Measurements from ENCODE around the gene MAGT1. TPM values are rescaled to one million over a fixed set of nuclear protein-coding genes. Genes with fewer than 3 reads are reported as not detected.
A peak's percentile ranks its signal among the peaks of the same experiment; 100 is the strongest.
"Not testable (repeated sequence)": the region's sequence is repeated elsewhere in the genome, so short reads cannot be mapped to it uniquely, and the experiment has no call there.

MAGT1 gene
- total RNA-seq, 5 donors from 2014 or later (not counting 1 experiment from before 2014, with no cell fraction given), result 32.9 to 40.5 (median 35.5) TPM

GRCh38 chrX:77893713-77894112 lies 1.5 kb downstream of the MAGT1 start:
- H3K27me3 ChIP-seq (replicated peaks in 1 of 2; ENCODE audit: control insufficient read depth in 2 of 2, extremely low read depth in 1 of 2, insufficient read depth in 2 of 2, low read length in 1 of 2), result no peaks in the 10 kb centered on the region
- H3K4me3 ChIP-seq (ENCODE audit: control insufficient read depth in 1 of 2, extremely low read depth in 1 of 2, low read length in 1 of 2), result peak overlapping the region in 1 of 2 donors; percentile 78
- ChIA-PET POLR2A (no interaction called here), CTCF (interaction anchor here in 1 of 2 donors (1.5 kb wide), 1 partner anchor 132 kb away, joined by 3 read pairs; no protein-coding TSS in a partner anchor)
- no peak for ATAC-seq (replicated peaks in 1 of 4)
- H3K4me1 Mint-ChIP-seq, result peaks cover 30 to 38% (median 35%) of the 10 kb centered on the region in 3 donors
- no CpG with 5 or more reads among the region's 10 CpGs for WGBS (ENCODE audit: insufficient coverage)
- H3K9me3 Mint-ChIP-seq, result no peaks in the 10 kb centered on the region
- H3K4me3 Mint-ChIP-seq, result peak overlapping the region; percentile 13 to 97 (median 24)
- peaks cover 2 to 11% of the 10 kb centered on the region in 2 experiments for H3K4me1 ChIP-seq (ENCODE audit: control insufficient read depth in 1 of 2, extremely low read depth in 1 of 2, insufficient read depth in 2 of 2, low read length in 2 of 2)
- no peak for DNase-seq
- peaks cover 14% of the 10 kb centered on the region for H3K36me3 Mint-ChIP-seq
- H3K9me3 ChIP-seq, result no peaks in the 10 kb centered on the region
- peak overlapping the region; percentile 94 for H3K27ac ChIP-seq (ENCODE audit: low read length)
- no peak overlapping the region for H3K27ac Mint-ChIP-seq
- no peaks in the 10 kb centered on the region for H3K36me3 ChIP-seq (ENCODE audit: control insufficient read depth in 2 of 2, extremely low read depth in 1 of 2, insufficient read depth in 1 of 2, low read length in 1 of 2)
- peaks cover 0 to 4% of the 10 kb centered on the region in 2 donors for H3K27me3 Mint-ChIP-seq

DNA sequence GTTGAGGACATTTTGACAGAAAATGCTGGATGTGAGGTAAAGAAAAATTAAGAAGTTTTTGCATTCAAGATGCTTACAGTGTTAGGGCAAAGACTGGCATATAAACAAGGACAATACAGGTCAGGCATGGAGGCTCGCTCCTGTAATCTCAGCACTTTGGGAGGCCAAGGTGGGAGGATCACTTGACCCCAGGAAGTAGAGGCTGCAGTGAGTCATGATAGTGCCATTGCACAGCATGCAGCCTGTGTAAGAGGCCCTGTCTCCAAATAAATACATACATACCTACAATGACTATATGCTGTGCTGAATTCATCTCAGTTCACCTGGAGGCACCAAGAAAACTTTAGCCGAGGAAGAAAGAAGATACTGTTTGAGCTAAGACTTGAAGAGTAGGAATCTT lies 2.3 kb downstream of the MAGT1 start:
- no peaks in the 10 kb centered on the region for H3K9me3 Mint-ChIP-seq
- peak overlapping the region in 1 of 2 donors; percentile 73 for H3K27ac Mint-ChIP-seq
- H3K4me1 Mint-ChIP-seq, result peaks cover 30 to 40% (median 39%) of the 10 kb centered on the region in 3 donors
- Histone ChIP-seq H3K4me1 (ENCODE audit: control insufficient read depth in 1 of 2, extremely low read depth in 1 of 2, insufficient read depth in 2 of 2, low read length in 2 of 2) (peaks cover 2 to 8% of the 10 kb centered on the region in 2 experiments), H3K27ac (ENCODE audit: low read length) (no peak overlapping the region), H3K36me3 (ENCODE audit: control insufficient read depth in 2 of 2, extremely low read depth in 1 of 2, insufficient read depth in 1 of 2, low read length in 1 of 2) (no peaks in the 10 kb centered on the region), H3K9me3 (no peaks in the 10 kb centered on the region), H3K4me3 (ENCODE audit: control insufficient read depth in 1 of 2, extremely low read depth in 1 of 2, low read length in 1 of 2) (no peak overlapping the region), H3K27me3 (replicated peaks in 1 of 2; ENCODE audit: control insufficient read depth in 2 of 2, extremely low read depth in 1 of 2, insufficient read depth in 2 of 2, low read length in 1 of 2) (no peaks in the 10 kb centered on the region)
- H3K36me3 Mint-ChIP-seq, result peaks cover 14% of the 10 kb centered on the region
- WGBS (ENCODE audit: insufficient coverage), result 100% methylated on average over 1 of the region's 2 CpGs
- no peak for ATAC-seq (replicated peaks in 1 of 4)
- DNase-seq, result no peak
- H3K27me3 Mint-ChIP-seq, result peaks cover 0 to 4% of the 10 kb centered on the region in 2 donors
- ChIA-PET CTCF (no interaction called here), POLR2A (no interaction called here)
- peak overlapping the region in 2 of 3 donors; percentile 50 to 97 for H3K4me3 Mint-ChIP-seq

- H3K27me3 ChIP-seq (replicated peaks in 1 of 2; ENCODE audit: control insufficient read depth in 2 of 2, extremely low read depth in 1 of 2, insufficient read depth in 2 of 2, low read length in 1 of 2); H3K9me3 ChIP-seq; H3K27ac Mint-ChIP-seq; H3K36me3 ChIP-seq (ENCODE audit: control insufficient read depth in 2 of 2, extremely low read depth in 1 of 2, insufficient read depth in 1 of 2, low read length in 1 of 2); CTCF ChIA-PET; POLR2A ChIA-PET; H3K4me1 ChIP-seq (ENCODE audit: control insufficient read depth in 1 of 2, extremely low read depth in 1 of 2, insufficient read depth in 2 of 2, low read length in 2 of 2); H3K9me3 Mint-ChIP-seq; H3K4me1 Mint-ChIP-seq; H3K36me3 Mint-ChIP-seq; H3K27me3 Mint-ChIP-seq; ATAC-seq (replicated peaks in 1 of 4); H3K27ac ChIP-seq (ENCODE audit: low read length); H3K4me3 Mint-ChIP-seq; H3K4me3 ChIP-seq (ENCODE audit: control insufficient read depth in 1 of 2, extremely low read depth in 1 of 2, low read length in 1 of 2); DNase-seq: not testable (repeated sequence)
- WGBS (ENCODE audit: insufficient coverage), result no CpG with 5 or more reads among the region's 4 CpGs
Observed at GRCh38 chrX:77881418-77881817, 13.8 kb downstream of the MAGT1 start.

DNA sequence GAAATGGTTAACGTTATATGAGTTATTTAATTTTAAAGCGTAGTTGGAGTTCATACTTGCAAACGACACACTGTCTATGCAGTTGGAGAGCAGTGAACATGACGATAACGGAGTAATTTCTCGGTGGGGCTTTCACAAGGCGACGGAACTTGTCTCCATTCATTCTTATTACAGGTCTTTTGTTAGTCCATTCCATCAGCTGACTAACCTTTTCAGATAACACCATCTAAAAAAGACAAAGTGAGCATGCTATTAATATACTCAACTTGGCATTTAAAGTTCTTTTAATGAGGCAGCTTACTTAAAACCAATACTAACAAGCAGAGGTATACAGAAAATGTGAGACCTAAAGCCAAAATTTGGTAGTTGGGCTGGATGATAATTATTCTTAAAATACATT lies 19.9 kb downstream of the MAGT1 start:
- WGBS (ENCODE audit: insufficient coverage), result no CpG with 5 or more reads among the region's 8 CpGs
- no peaks in the 10 kb centered on the region for H3K9me3 Mint-ChIP-seq
- peaks cover 0 to 11% (median 3%) of the 10 kb centered on the region in 3 donors for H3K4me1 Mint-ChIP-seq

GRCh38 chrX:77831544-77831943 lies 63.7 kb downstream of the MAGT1 start:
- H3K4me1 ChIP-seq (ENCODE audit: control insufficient read depth in 1 of 2, extremely low read depth in 1 of 2, insufficient read depth in 2 of 2, low read length in 2 of 2); POLR2A ChIA-PET; H3K4me3 Mint-ChIP-seq; H3K27me3 Mint-ChIP-seq; H3K27ac ChIP-seq (ENCODE audit: low read length); H3K27me3 ChIP-seq (replicated peaks in 1 of 2; ENCODE audit: control insufficient read depth in 2 of 2, extremely low read depth in 1 of 2, insufficient read depth in 2 of 2, low read length in 1 of 2); H3K9me3 Mint-ChIP-seq; H3K27ac Mint-ChIP-seq; DNase-seq; ATAC-seq (replicated peaks in 1 of 4); H3K4me1 Mint-ChIP-seq; H3K9me3 ChIP-seq; H3K4me3 ChIP-seq (ENCODE audit: control insufficient read depth in 1 of 2, extremely low read depth in 1 of 2, low read length in 1 of 2): not testable (repeated sequence)
- CTCF ChIA-PET, result interaction anchor here in 1 of 2 donors (0.7 kb wide), 1 partner anchor 27 kb away, joined by 4 read pairs; no protein-coding TSS in a partner anchor
- no CpG with 5 or more reads among the region's 5 CpGs for WGBS (ENCODE audit: insufficient coverage)
- H3K36me3 ChIP-seq (ENCODE audit: control insufficient read depth in 2 of 2, extremely low read depth in 1 of 2, insufficient read depth in 1 of 2, low read length in 1 of 2), result peaks cover 0 to 13% of the 10 kb centered on the region in 2 donors
- peaks cover 22% of the 10 kb centered on the region for H3K36me3 Mint-ChIP-seq

More for the DNA sequence above, 19.9 kb downstream of the MAGT1 start:
- POLR2A ChIA-PET, result no interaction called here
- DNase-seq (no peak), ATAC-seq (replicated peaks in 1 of 4) (no peak)
- Histone ChIP-seq H3K27me3 (replicated peaks in 1 of 2; ENCODE audit: control insufficient read depth in 2 of 2, extremely low read depth in 1 of 2, insufficient read depth in 2 of 2, low read length in 1 of 2) (no peaks in the 10 kb centered on the region), H3K4me1 (ENCODE audit: control insufficient read depth in 1 of 2, extremely low read depth in 1 of 2, insufficient read depth in 2 of 2, low read length in 2 of 2) (no peaks in the 10 kb centered on the region), H3K4me3 (ENCODE audit: control insufficient read depth in 1 of 2, extremely low read depth in 1 of 2, low read length in 1 of 2) (no peak overlapping the region), H3K9me3 (no peaks in the 10 kb centered on the region), H3K27ac (ENCODE audit: low read length) (no peak overlapping the region), H3K36me3 (ENCODE audit: control insufficient read depth in 2 of 2, extremely low read depth in 1 of 2, insufficient read depth in 1 of 2, low read length in 1 of 2) (peaks cover 0 to 10% of the 10 kb centered on the region in 2 donors)
- CTCF ChIA-PET, result no interaction called here
- H3K4me3 Mint-ChIP-seq, result no peak overlapping the region
- peaks cover 16% of the 10 kb centered on the region for H3K36me3 Mint-ChIP-seq
- H3K27me3 Mint-ChIP-seq, result peaks cover 0 to 3% of the 10 kb centered on the region in 2 donors
- no peak overlapping the region for H3K27ac Mint-ChIP-seq

DNA sequence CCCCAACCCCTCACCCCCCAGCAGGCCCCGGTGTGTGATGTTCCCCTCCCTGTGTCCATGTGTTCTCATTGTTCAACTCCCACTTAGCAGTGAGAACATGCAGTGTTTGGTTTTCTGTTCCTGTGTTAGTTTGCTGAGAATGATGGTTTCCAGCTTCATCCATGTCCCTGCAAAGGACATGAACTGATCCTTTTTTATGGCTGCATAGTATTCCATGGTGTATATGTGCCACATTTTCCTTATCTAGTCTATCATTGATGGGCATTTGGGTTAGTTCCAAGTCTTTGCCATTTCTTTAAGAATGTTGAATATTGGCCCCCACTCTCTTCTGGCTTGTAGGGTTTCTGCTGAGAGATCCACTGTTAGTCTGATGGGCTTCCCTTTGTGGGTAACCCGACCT lies 73.2 kb downstream of the MAGT1 start:
- not testable (repeated sequence) for ATAC-seq (replicated peaks in 1 of 4); H3K9me3 Mint-ChIP-seq

More for the DNA sequence above, 73.2 kb downstream of the MAGT1 start:
- H3K4me3 ChIP-seq (ENCODE audit: control insufficient read depth in 1 of 2, extremely low read depth in 1 of 2, low read length in 1 of 2); H3K27ac ChIP-seq (ENCODE audit: low read length); DNase-seq; H3K27ac Mint-ChIP-seq; H3K9me3 ChIP-seq; H3K27me3 Mint-ChIP-seq; CTCF ChIA-PET; H3K36me3 ChIP-seq (ENCODE audit: control insufficient read depth in 2 of 2, extremely low read depth in 1 of 2, insufficient read depth in 1 of 2, low read length in 1 of 2); H3K27me3 ChIP-seq (replicated peaks in 1 of 2; ENCODE audit: control insufficient read depth in 2 of 2, extremely low read depth in 1 of 2, insufficient read depth in 2 of 2, low read length in 1 of 2); H3K4me1 ChIP-seq (ENCODE audit: control insufficient read depth in 1 of 2, extremely low read depth in 1 of 2, insufficient read depth in 2 of 2, low read length in 2 of 2); H3K4me1 Mint-ChIP-seq; POLR2A ChIA-PET; H3K4me3 Mint-ChIP-seq: not testable (repeated sequence)
- WGBS (ENCODE audit: insufficient coverage), result no CpG with 5 or more reads among the region's 2 CpGs
- H3K36me3 Mint-ChIP-seq, result peaks cover 27% of the 10 kb centered on the region
